Measurements from ENCODE around the gene AGPAT2.

AGPAT2 gene

DNA sequence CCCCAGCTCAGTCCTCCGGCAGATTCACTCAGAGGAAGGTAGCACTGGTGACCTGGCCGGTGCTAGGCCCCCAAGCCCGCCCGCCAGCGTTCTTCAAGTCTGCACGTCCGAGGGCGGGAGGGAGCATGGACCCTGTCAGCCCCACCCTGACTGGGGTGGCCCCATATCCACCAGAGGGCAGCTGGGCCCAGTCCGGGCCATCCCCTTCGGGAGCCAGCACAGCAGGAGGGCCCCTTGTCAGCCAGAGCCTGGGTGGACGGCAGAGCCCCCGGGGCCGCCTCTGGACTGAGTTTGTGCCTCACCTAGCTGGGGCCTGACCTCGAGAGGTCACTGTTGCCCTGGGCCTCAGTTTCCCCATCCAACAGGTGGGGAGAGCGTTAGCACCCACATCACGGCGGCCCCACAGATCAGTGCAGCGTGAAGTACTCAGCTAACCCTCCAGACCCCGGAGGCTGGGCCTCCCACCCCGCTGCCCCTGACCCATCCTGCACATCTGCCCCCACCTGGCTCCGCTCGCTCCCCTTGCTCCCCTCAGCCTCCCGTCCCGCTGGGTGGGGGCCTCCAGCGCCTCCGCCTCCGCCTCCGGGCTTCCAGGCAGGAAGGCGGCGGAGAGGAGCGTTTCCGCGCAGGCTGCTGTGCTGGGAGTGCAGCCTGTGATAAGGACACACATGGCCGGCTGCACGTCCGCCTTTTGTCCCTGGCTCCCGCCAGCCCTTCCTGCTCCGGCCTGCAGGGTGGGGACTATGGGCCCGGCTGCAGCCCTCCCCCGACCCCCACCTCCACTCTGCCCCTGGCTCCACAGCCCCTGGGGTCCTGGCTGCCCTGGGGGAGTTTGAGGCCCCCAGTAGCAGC lies 41.1 kb downstream of the AGPAT2 start:
- DNase-seq, result peak; percentile 63
- Mint-ChIP-seq H3K4me3 (no peak overlapping the region), H3K27me3 (ENCODE audit: low read depth, poor library complexity) (peaks cover 20% of the 10 kb centered on the region), H3K36me3 (ENCODE audit: low read depth) (no peaks in the 10 kb centered on the region), H3K4me1 (peaks cover 31% of the 10 kb centered on the region), H3K27ac (no peak overlapping the region), H3K9me3 (no peaks in the 10 kb centered on the region)
- TF ChIP-seq CTCF (IDR thresholded peaks at IDR 0.05), result no peak

- Mint-ChIP-seq H3K9me3 (no peaks in the 10 kb centered on the region), H3K4me3 (no peak overlapping the region), H3K36me3 (ENCODE audit: low read depth) (no peaks in the 10 kb centered on the region), H3K4me1 (peaks cover 38% of the 10 kb centered on the region), H3K27me3 (ENCODE audit: low read depth, poor library complexity) (peaks cover 20% of the 10 kb centered on the region), H3K27ac (no peak overlapping the region)
- DNase-seq, result peak; percentile 15
- no peak for TF ChIP-seq CTCF (IDR thresholded peaks at IDR 0.05)
These were observed 41.8 kb downstream of the AGPAT2 start for GRCh38 chr9:136645352-136645902.

DNA sequence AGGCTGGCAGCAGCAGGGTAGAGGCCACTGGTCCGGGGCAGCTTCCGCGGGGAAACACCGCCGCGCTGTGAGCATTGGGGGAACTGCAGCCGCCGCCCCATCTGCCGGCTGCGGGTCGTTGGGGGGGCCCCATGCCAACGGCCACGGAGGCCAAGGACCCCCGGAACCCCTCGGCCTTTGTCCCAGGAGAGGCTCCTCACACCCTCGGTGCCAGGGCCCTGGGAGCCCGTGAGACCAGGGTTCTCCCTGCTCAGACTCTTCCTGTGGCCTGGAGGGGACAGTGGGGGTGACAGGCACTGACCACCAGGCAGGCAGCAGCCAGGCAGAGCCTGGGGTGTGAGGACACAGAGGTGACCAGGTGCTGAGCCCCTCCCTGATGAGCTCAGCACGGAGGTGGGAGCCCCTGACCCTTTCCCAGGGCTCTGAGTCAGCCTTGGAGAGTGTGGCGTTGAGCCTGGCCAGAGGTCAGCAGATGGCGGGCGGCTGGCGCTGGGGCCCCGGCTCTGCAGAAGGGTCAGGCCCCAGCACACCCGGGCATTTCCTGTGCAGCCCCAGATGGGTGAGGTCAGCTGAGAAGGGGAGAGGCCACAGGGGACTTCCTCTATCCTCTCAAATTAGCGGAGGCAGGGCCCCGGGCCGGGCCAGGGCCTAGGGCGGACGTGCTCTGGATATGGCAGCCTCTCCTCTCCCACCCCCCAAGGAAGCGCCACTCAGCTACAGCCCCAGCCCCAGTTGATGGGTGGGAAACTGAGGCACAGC lies 42.5 kb downstream of the AGPAT2 start:
- Mint-ChIP-seq H3K4me3 (no peak overlapping the region), H3K27ac (no peak overlapping the region), H3K36me3 (ENCODE audit: low read depth) (no peaks in the 10 kb centered on the region), H3K27me3 (ENCODE audit: low read depth, poor library complexity) (peaks cover 20% of the 10 kb centered on the region), H3K9me3 (no peaks in the 10 kb centered on the region), H3K4me1 (peaks cover 44% of the 10 kb centered on the region)
- DNase-seq, result peak; percentile 80
- peak; percentile 87 for TF ChIP-seq CTCF (IDR thresholded peaks at IDR 0.05)

DNA sequence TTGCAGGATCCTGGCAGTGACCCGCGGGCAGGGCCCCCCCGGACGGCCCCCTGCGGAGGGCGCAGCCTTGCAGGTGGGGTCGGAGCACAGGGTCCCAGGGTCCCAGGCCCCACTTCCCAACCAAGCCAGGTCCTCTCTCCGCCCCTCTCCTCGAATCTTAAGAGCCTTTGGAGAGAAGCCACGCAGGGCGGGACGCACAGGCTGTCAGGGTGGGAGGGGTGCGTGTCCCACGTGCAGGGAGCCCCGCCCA lies 43.0 kb downstream of the AGPAT2 start:
- Mint-ChIP-seq H3K4me3 (no peak overlapping the region), H3K4me1 (peaks cover 44% of the 10 kb centered on the region), H3K9me3 (no peaks in the 10 kb centered on the region), H3K36me3 (ENCODE audit: low read depth) (no peaks in the 10 kb centered on the region), H3K27ac (no peak overlapping the region), H3K27me3 (ENCODE audit: low read depth, poor library complexity) (peaks cover 20% of the 10 kb centered on the region)
- TF ChIP-seq CTCF (IDR thresholded peaks at IDR 0.05), result no peak
- no peak for DNase-seq

DNA sequence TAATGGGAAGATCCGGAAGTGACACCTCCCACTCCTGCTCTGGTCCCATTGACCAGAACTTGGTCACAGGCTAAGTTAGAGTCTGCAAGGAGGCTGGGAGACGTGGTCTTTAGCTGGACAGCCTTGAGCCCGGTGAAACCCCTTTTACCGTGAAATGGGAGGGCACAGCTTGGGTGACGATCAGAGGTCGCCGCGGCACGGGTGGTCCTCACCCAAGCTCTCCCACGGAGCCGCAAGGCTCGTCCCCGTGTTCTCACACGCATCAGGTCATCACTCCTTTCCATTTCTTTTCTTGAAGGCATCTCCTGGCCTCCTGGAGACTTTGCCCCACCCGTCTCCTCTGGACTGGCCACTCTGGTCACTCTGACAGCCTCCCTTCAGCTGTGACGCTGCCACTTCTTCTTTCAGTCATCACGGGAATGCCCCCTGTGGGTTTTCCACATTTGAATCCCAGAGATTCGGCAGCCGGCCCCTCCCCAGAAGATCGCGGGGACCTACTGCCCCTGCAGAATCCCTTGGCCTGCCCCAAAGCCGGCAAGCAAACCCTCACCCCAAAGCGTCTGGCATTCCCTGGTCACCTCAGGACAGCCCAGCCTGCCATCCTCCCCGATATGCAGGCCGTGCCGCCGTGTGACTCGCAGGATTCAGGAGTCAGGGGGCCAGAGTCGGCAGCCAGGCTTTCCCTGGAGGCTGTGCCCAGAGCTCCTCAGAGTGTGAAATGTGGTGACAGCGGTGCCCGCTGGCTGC lies 43.5 kb downstream of the AGPAT2 start:
- H3K4me3 Mint-ChIP-seq, result no peak overlapping the region
- peak; percentile 15 for DNase-seq
- no peaks in the 10 kb centered on the region for H3K36me3 Mint-ChIP-seq (ENCODE audit: low read depth)
- no peak for TF ChIP-seq CTCF (IDR thresholded peaks at IDR 0.05)
- H3K27me3 Mint-ChIP-seq (ENCODE audit: low read depth, poor library complexity), result peaks cover 20% of the 10 kb centered on the region
- H3K4me1 Mint-ChIP-seq, result peaks cover 43% of the 10 kb centered on the region
- H3K27ac Mint-ChIP-seq, result no peak overlapping the region
- no peaks in the 10 kb centered on the region for H3K9me3 Mint-ChIP-seq

All from nephron progenitor cell (in vitro differentiated cells).